Stimulated activated naive CD4-positive, alpha-beta T cell treated with Interleukin-2 at 50 U/mL for 16 hours (primary cell): ENCODE results near the gene BMAL2.

ENCODE experiments used
- DNase-seq: peaks from one replicate; lab custom pipeline; 2025; lab: John Stamatoyannopoulos, UW

The BMAL2 gene

DNA sequence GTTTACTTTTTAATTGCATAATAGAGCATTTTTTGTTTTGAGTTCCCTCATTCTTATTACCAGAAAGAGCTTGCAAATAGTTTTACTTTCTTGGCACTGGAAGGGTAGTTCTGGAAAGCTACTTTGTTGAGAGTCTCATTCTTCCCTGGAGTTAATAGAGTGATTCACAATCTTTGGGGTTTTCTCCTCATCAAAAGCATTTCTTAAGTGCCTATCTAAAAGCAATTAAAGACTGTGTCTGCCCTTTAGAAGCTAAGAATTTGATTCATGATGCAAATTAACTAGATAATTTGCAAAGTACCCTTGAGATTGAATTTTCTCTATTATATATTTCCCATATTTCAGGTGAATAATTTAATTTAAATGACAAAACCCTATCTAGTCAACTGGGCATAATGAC, 8.1 kb upstream of the BMAL2 start:
- DNase-seq = no peak

- no peak for DNase-seq
These were observed 1.8 kb upstream of the BMAL2 start for GRCh38 chr12:27330846-27331245.

DNA sequence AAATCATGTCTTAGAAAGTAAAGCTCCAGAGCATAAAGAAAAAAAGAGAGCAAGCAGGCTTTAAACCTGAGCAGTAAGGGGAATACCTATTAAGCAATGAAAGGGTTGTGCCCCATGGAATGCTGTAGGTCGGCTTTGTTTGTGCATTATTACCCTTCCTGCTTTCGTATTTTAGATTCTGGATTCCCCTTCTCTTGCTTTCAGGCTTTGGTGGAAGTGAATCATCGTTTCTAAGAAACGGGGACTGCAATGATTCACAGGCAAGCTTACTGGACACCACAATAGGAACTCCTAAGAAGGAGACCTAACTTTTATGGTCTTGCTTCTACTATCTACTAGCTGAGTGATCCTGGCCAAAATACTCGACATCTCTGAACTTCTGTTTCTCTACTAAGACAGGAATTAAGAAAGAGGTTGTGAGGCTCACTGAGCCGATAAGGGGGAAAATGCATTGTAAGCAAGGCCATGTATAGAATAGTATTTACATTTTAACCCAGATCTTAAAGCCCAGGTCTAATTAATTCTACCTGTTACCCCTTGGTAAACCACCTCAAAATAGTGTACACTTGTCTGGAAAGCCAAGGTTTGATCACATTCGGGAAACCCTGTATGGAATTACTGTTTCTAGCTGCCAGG, 1.2 kb upstream of the BMAL2 start:
- no peak for DNase-seq

- no peak for DNase-seq
These were observed 710 bp upstream of the BMAL2 start for GRCh38 chr12:27331927-27332324.

- DNase-seq = no peak
These were observed 276 bp upstream of the BMAL2 start for GRCh38 chr12:27332407-27332713.

- peak; percentile 32 for DNase-seq
These were observed 870 bp downstream of the BMAL2 start for GRCh38 chr12:27333403-27334009.

DNA sequence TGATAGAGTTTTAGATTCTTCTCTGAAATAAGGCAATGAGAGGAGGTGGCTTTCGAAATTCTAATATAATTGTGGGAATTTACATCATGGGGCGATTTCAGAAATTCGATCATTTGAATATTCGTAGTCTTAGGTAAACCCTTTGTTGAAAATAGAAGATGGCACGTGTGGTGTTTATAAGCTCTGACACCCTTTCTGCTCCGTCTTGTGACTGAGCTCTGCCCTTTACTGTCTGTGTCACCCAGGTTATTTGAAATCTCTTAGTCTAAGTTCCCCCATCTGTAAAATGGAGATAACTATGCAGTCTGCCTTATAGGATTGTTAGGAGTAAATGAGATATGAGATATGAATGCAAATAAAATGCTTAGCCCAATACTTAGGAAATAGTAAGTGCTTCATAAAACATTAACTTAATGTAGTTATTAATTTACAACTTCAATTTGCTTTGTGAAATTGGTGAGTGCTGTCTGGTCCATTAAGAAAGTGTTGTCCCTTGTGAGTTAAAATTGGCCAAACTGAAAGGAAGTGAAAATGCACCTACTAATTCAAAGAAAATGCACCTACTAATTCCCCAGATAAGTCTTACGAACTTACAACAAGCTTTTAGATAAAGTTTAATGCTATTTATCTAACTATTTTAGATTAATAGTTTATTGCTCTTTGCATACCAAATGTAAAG, 1.5 kb downstream of the BMAL2 start:
- no peak for DNase-seq

- no peak for DNase-seq
These were observed 2.1 kb downstream of the BMAL2 start for GRCh38 chr12:27334721-27335082.

- DNase-seq = no peak
These were observed 3.0 kb downstream of the BMAL2 start for GRCh38 chr12:27335364-27336281.

GRCh38 chr12:27336282-27336653, 3.6 kb downstream of the BMAL2 start:
- no peak for DNase-seq

DNA sequence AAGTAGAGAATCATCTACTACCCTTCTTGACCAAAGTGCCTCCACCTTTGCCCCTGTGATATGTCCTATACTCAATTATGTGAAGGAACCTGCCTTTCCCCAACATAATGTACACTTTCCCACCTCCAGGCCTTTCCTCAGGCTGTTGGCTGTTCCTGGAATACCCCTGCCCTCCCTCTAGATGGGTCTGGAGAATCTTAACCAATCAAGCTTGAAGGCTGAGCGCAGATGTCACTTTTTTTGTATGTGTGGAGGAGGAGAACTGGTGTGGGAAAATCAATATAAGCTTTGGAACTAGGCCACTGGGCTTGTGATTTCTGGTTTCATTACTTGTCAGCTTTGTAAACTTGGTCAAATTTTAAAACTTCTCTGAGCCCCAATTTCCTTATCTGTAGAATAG, 4.7 kb downstream of the BMAL2 start:
- no peak for DNase-seq

DNA sequence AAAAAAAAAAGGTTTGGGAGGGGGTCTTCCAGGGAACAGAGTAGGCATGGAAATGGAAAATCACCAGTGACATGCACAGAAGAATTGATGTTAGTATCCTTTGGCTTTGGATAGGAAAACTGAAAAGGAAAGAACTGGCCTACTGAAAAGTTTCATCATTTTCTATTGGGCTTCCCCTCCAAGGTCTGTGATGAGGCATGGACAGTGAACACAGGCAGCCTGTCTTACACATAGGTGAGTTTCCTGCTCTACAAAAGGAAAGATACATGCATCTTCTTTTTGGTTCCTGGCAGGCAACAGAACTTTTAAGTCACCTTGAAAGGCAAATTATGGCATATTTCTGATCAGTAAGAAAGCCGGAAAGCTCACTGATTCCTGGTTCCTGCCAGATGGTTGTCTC, 5.8 kb downstream of the BMAL2 start:
- DNase-seq = no peak

DNA sequence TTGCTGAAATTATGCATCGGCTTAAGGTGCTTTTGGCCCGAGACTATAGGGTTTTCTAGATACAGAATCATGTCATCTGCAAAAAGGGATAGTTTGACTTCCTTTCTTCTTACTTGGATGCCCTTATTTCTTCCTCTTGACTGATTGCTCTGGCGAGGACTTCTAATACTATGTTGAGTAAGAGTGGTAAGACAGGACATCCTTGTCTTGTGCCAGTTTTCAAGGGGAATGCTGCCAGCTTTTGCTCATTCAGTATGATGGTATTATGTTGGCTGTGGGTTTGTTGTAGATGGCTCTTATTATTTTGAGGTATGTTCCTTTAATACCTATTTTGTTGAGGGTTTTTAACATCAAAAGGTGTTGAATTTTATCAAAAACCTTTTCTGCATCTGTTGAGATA, 8.3 kb downstream of the BMAL2 start:
- no peak for DNase-seq

DNA sequence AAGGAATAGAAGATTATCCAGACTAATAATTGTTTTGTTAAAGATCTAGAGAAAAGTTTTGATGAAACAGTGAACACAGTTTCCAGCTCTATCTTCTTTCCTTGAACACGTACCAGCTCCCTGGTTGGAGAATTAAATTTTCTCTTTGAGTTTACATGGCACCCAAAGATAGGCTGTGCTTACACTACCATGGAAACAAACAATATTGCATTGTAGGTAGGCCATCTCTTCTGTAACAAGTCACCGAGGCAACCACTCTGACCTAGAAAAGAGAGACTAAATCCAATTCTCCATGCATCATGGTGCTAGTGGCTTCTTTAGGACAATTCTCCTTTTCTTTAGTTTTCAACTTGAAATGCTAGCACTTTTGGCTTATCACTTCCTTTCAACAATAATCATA, 9.9 kb downstream of the BMAL2 start:
- no peak for DNase-seq

DNA sequence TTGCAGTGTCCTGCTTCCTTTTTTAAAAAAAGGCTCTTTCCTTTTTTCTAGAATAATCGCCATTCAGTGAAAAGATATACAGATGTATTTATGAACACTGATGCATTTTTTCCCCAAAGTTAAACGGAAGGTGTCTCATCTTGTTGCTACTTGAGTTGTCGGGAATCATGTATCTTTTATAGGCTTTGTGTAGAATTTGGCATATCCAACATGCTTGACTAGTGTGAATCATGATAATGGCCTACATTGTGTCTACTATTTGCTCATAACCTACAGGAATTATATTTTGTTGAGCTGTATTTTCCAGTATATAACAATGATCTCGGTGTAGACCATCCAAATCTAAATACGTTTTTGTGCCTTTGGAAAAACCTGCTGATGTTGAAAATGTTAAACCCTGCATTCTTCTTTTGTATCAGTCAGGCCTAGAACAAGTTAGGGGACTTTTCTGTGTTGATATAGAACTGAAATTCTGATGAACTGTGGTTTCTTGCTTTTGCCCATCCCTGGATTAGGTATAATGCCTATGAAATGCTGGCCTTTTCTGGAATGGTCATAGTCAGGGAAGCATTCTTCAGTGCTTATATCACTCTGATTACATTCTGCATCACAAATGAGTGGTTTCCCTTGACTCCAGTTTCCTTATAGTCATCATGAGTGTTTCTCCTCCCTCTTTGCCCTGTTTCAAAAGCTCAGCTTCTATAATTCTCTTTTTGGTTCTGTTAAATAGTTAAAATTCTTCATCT, 10.8 kb downstream of the BMAL2 start:
- DNase-seq = no peak

- DNase-seq = no peak
These were observed 11.6 kb downstream of the BMAL2 start for GRCh38 chr12:27344246-27344645.

DNA sequence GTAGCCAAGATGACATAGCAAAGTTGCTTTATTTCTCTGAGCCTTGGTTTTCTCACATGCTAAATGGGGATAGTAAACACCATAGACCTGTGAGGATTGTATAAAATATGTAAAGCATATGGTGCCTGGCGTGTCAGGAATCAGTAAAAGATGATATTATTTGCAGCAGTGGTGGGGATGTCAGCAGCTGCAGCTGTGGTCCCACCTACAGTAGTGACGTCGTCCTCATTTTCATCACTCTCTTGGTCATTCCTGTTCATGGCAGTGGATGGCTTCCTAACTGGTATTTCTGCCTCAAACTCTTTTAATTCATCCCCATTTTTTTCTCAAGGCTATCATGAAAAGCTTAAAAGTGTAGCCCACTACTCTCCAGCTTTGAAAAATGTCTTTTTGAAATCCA, 12.1 kb downstream of the BMAL2 start:
- no peak for DNase-seq

- DNase-seq = no peak
These were observed 12.7 kb downstream of the BMAL2 start for GRCh38 chr12:27345376-27345775.

DNA sequence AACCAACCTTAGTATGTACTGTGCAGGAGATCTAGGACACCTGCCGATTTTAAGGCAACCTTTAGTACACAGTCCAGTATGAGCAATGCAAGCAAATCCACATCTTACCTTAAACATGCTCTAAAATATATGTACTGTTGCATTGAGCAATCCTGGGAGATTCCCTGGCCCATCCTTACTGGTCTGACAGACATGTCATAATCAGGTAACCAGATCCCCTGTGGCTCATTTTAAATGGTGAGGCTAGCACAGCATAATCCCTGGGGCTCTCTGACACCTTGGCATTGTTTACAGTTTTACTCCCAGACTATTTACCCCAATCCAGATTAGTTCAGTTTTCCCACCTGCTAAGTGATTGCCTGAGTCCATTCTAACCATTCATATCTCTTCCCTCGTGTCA, 15.1 kb downstream of the BMAL2 start:
- DNase-seq = no peak

- no peak for DNase-seq
These were observed 18.8 kb downstream of the BMAL2 start for GRCh38 chr12:27351476-27351875.

DNA sequence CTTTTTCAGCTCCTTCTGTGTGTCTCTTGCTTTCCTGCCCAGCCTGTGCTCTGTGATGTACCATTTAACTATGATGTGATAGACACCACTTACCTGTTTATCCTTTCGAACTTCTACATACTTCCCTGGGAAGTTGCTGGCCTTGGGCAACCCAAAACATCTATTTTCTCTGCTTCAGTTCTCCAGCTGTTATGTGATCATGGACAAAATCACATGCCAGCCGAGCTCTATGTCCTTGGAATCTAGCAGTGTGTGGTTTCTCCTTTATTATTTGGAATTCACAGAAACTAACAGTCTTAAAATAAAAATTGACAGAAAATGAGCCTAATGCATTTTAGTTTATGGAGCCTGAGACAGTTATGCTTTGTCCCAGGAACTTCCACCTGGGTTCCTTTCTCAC, 22.9 kb downstream of the BMAL2 start:
- no peak for DNase-seq

- DNase-seq = no peak
These were observed 23.3 kb downstream of the BMAL2 start for GRCh38 chr12:27355979-27356378.
